C4-2B (cell line): ENCODE results near the gene STK32C.
"Not testable (repeated sequence)": the region's sequence is repeated elsewhere in the genome, so short reads cannot be mapped to it uniquely, and the experiment has no call there.

Source experiments
- H3K27ac ChIP-seq: fragments of 450-650 bp; 2 replicates; pipeline ENCODE4 v1.5.1; 2017
- ZFX ChIP-seq: fragments of 450-650 bp; IDR thresholded peaks from 2 replicates; pipeline ENCODE4 v1.6.1; 2017
- TF ChIP-seq, protein P1 (sequence below): fragments of 450-650 bp; conservative IDR thresholded peaks from 2 replicates; pipeline ENCODE4 v1.5.1; 2017; ENCODE audit warnings: mild to moderate bottlenecking

Gene STK32C

DNA sequence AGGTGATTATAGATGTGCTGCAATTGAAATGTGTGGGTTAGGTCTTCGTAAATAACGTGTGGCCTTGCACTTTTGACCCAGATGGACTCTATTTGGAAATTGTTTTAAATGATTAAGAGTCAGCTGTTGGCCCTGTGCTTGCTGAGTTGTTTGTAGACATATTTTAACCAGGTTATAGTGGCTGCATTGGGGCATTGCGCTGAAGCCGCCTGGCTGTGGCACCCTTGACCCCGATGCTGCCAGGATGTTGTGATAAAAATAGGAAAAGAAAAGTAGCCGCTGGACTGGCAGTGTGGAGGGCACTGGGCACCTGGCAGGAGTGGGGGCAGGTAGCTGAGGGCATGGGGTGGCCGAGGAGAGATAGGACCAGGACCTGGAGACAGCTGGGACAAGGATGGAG is 37.6 kb upstream of the STK32C start:
- TF ChIP-seq ZFX: no peak
- TF ChIP-seq, protein P1, sequence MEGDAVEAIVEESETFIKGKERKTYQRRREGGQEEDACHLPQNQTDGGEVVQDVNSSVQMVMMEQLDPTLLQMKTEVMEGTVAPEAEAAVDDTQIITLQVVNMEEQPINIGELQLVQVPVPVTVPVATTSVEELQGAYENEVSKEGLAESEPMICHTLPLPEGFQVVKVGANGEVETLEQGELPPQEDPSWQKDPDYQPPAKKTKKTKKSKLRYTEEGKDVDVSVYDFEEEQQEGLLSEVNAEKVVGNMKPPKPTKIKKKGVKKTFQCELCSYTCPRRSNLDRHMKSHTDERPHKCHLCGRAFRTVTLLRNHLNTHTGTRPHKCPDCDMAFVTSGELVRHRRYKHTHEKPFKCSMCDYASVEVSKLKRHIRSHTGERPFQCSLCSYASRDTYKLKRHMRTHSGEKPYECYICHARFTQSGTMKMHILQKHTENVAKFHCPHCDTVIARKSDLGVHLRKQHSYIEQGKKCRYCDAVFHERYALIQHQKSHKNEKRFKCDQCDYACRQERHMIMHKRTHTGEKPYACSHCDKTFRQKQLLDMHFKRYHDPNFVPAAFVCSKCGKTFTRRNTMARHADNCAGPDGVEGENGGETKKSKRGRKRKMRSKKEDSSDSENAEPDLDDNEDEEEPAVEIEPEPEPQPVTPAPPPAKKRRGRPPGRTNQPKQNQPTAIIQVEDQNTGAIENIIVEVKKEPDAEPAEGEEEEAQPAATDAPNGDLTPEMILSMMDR: no peak

GRCh38 chr10:132344386-132344785 is 36.6 kb upstream of the STK32C start:
- TF ChIP-seq, protein P1: no peak
- no peak for TF ChIP-seq ZFX
- H3K27ac ChIP-seq: no peak overlapping the region

More for the DNA sequence above, 37.6 kb upstream of the STK32C start:
- no peak overlapping the region for H3K27ac ChIP-seq

- TF ChIP-seq ZFX: no peak
- TF ChIP-seq, protein P1: no peak
- no peak overlapping the region for H3K27ac ChIP-seq
These were observed 34.8 kb upstream of the STK32C start for GRCh38 chr10:132342553-132342952.

GRCh38 chr10:132341781-132342180 is 34.0 kb upstream of the STK32C start:
- no peak for TF ChIP-seq ZFX
- TF ChIP-seq, protein P1: no peak
- H3K27ac ChIP-seq: no peak overlapping the region

DNA sequence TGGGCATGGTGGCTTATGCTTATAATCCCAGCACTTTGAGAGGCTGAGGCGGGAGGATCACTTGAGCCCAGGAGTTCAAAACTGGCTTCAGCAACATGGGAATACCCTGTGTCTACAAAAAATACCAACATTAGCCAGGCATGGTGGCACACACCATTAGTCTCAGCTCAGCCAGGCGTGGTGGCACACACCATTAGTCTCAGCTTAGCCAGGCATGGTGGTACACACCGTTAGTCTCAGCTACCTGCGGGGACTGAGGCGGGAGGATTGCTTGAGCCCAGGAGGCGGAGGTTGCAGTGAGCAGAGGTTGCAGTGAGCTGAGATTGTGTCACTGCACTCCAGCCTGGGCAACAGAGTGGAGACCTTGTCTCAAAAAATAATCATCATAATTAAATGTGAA is 33.3 kb upstream of the STK32C start:
- TF ChIP-seq ZFX: no peak
- TF ChIP-seq, protein P1: no peak
- no peak overlapping the region for H3K27ac ChIP-seq

GRCh38 chr10:132339276-132339675 is 31.5 kb upstream of the STK32C start:
- TF ChIP-seq ZFX: no peak
- TF ChIP-seq, protein P1: no peak
- no peak overlapping the region for H3K27ac ChIP-seq

DNA sequence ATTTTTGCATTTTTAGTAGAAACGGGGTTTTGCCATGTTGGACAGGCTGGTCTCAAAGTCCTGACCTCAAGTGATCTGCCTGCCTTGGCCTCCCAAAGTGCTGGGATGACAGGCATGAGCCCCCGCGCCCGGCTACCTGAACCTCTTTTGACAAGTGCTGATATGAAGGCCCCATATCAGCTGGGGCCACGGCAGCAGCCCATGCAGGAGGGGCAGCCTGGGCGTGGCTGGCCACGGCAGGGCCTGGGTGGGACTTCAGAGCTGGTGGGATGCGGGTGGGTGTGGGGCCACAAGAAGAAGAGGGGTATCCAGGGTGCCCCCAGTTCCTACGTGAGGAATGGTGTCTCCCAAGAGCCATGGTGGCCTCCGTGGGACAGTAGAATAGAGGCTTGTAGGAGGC is 31.1 kb upstream of the STK32C start:
- no peak overlapping the region for H3K27ac ChIP-seq
- TF ChIP-seq, protein P1: no peak
- TF ChIP-seq ZFX: no peak

DNA sequence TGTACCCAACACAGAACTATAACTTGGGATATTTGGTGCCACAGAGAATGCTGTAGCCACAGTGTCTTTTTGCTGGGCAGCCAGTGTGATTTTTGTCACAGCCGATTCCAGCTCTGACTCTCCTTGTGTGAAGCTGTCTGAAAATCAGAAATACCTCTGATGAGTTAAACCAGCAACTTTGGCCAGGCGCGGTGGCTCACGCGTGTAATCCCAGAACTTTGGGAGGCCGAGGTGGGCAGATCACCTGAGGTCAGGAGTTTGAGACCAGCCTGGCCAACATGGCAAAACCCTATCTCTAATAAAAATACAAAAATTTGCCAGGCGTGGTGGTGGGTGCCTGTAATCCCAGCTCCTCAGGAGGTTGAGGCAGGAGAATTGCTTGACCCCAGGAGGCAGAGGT is 30.1 kb upstream of the STK32C start:
- not testable (repeated sequence) for H3K27ac ChIP-seq
